ENCODE results near the gene NOL4L. TPM values are rescaled to one million over a fixed set of nuclear protein-coding genes. Genes with fewer than 3 reads are reported as not detected.

The NOL4L gene
- total and polyA plus RNA-seq, 12 donors, result 1.5 to 10.1 (median 5.1) TPM

DNA sequence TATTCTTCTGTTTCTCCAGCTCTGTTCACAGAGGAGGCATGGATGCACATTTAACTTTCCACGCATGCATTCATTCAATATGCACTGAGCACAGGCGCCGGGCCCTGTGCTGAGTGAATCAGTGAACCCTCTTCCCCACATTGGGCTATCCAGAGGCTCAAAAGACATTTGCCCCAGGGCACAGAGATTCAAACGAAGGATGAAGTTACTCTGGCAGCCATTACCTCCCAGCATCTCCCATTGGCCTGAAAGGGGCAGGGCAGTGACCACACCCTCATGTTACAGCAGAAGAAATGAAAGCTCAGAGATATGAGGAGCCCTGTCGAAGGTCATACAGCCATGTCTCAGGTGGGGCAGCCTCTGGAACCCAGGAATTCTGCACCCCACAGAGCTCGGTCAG lies 26.7 kb upstream of the NOL4L start:
- Histone ChIP-seq H3K4me1 (no peaks in the 10 kb centered on the region), H3K27ac (no peak overlapping the region), H3K36me3 (no peaks in the 10 kb centered on the region), H3K9me3 (no peaks in the 10 kb centered on the region), H3K4me3 (no peak overlapping the region), H3K27me3 (peaks cover 0 to 7% (median 0%) of the 10 kb centered on the region in 7 donors)
- 87 to 93% methylated on average over 6 of the region's 6 CpGs for WGBS, 2 donors
- DNase-seq (no peak), ATAC-seq (no peak)
- TF ChIP-seq, protein P1, sequence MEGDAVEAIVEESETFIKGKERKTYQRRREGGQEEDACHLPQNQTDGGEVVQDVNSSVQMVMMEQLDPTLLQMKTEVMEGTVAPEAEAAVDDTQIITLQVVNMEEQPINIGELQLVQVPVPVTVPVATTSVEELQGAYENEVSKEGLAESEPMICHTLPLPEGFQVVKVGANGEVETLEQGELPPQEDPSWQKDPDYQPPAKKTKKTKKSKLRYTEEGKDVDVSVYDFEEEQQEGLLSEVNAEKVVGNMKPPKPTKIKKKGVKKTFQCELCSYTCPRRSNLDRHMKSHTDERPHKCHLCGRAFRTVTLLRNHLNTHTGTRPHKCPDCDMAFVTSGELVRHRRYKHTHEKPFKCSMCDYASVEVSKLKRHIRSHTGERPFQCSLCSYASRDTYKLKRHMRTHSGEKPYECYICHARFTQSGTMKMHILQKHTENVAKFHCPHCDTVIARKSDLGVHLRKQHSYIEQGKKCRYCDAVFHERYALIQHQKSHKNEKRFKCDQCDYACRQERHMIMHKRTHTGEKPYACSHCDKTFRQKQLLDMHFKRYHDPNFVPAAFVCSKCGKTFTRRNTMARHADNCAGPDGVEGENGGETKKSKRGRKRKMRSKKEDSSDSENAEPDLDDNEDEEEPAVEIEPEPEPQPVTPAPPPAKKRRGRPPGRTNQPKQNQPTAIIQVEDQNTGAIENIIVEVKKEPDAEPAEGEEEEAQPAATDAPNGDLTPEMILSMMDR (IDR thresholded peaks at IDR 0.05), result no peak
- intact Hi-C loops (cut with DNase I), result no loop called here

DNA sequence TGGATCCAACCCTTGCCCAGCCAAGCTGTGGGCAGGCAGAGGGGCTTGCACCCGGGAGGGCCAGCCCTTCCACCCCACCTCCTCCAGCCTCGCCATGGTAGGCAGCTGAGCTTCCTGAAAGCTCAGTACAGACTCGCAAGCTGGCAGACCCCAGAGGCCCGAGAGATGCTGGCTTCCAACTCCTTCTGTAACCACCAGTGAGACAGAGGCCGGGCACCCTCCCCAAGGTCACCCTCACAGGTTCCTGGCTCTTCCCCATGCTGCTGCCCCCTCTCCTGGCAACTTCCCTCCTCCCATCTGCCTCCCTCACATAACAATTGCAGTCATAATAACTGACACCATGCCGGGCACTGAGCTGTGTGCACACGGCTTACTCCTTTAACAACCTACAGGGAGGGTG lies 26.2 kb upstream of the NOL4L start:
- Histone ChIP-seq H3K36me3 (no peaks in the 10 kb centered on the region), H3K4me3 (no peak overlapping the region), H3K9me3 (no peaks in the 10 kb centered on the region), H3K27me3 (peaks cover 0 to 11% (median 1%) of the 10 kb centered on the region in 7 donors), H3K27ac (no peak overlapping the region), H3K4me1 (no peaks in the 10 kb centered on the region)
- intact Hi-C loops (cut with DNase I), result no loop called here
- ATAC-seq (no peak), DNase-seq (no peak)
- TF ChIP-seq, protein P1 (IDR thresholded peaks at IDR 0.05), result no peak
- whole genome bisulfite sequencing, 2 donors, result 73 to 79% methylated on average over 6 to 7 of the region's 7 CpGs

DNA sequence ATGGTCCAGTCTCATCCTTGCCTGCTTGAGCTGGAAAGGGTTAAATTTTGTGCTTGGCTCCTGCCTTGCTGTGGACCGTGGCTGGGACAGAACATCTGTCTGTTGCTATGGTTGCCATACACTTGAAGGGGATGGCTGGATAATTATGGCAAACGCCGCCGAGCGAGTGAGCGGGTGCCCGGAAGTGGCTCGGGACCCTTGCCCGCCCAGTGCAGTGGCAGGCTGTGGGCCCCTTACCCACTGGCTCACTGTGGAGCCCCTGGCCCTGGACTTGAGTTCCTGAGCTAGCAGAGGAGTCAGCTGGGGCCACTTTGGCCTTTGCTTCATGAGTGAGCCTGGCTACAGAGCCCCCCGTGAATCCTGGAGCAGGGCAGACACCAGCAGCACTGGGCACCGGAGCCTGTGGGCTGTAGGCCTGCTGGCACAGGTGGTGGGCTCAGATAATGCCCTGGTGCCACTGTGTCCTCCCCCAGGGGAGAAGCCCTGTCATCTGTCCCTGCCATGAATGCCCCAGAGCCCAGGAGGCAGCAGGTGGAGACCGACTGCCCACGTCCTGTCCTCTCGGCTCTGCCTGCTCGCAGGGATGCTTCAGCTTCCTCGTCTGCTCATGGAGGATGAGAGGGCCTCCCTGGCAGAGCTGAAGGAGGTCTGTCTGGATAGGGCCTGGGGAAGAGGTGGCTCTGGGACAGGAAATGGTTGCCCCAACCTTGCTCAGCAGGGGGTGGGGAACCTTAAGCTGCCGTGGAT lies 25.5 kb upstream of the NOL4L start:
- no peak overlapping the region for H3K4me3 ChIP-seq
- H3K27ac ChIP-seq, result no peak overlapping the region
- intact Hi-C loops (cut with DNase I), result no loop called here
- no peak for ATAC-seq
- TF ChIP-seq, protein P1 (IDR thresholded peaks at IDR 0.05), result no peak
- DNase-seq, result no peak
- no peaks in the 10 kb centered on the region for H3K36me3 ChIP-seq
- H3K4me1 ChIP-seq, result peaks cover 0 to 3% (median 0%) of the 10 kb centered on the region in 9 donors
- H3K27me3 ChIP-seq, result peaks cover 0 to 17% (median 3%) of the 10 kb centered on the region in 7 donors
- no peaks in the 10 kb centered on the region for H3K9me3 ChIP-seq
- 58 to 74% methylated on average over 17 of the region's 17 CpGs for WGBS, 2 donors

DNA sequence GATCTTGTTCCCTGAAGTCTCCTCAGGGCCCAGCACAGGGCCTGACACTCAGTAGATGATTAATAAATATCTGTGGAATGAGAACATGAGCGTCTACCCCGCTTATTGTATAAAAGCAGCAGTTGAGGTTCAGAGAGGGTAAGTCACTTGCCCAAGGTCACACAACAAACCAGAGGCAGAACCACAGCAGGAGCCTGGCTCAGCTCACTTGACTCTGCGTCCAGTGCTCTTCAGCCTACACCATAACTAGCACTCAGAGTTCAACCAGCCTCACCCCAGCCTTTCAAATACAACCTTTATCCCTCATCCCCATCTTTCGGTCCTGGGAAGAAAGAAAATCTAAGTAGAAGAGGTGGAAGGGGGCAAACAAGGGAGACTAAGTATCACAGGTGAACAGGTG lies 24.9 kb upstream of the NOL4L start:
- 93 to 96% methylated on average over 4 of the region's 4 CpGs for WGBS, 2 donors
- Histone ChIP-seq H3K4me1 (peaks cover 0 to 9% (median 0%) of the 10 kb centered on the region in 9 donors), H3K36me3 (no peaks in the 10 kb centered on the region), H3K4me3 (no peak overlapping the region), H3K27me3 (peaks cover 0 to 24% (median 5%) of the 10 kb centered on the region in 7 donors), H3K9me3 (no peaks in the 10 kb centered on the region), H3K27ac (no peak overlapping the region)
- intact Hi-C loops (cut with DNase I), result no loop called here
- DNase-seq, result no peak
- TF ChIP-seq, protein P1 (IDR thresholded peaks at IDR 0.05), result no peak
- no peak for ATAC-seq
